GM12892 (cell line): ENCODE data around the gene NKX2-8.

Source experiments
- POLR2A ChIP-seq: IDR thresholded peaks from 2 replicates; pipeline ENCODE4 v1.6.1; 2011; ENCODE audit warnings: low read depth, low read length, control low read depth
- POLR2AphosphoS5 ChIP-seq: IDR thresholded peaks from 2 replicates; pipeline ENCODE4 v1.6.1; 2011; ENCODE audit warnings: low read depth, low read length, control low read depth

GRCh38 chr14:36582011-36582873 is at the start of gene NKX2-8:
- TF ChIP-seq POLR2A: no peak
- no peak for TF ChIP-seq POLR2AphosphoS5
